A375 (cell line): Measurements from ENCODE around the gene GRIA3. TPM values are rescaled to one million over a fixed set of nuclear protein-coding genes. Genes with fewer than 3 reads are reported as not detected.

Source experiments
- total RNA-seq: library from RNA; depleted of rRNA; stranded (reverse); fragments of >200 nt; shearing (Covaris generic); gene quantifications from 2 replicates; pipeline ENCODE4 v1.2.3, GENCODE V29; 2014; rRNA removed

Gene GRIA3
- not detected in 2 replicates for total RNA-seq

GRCh38 chrX:123184219-123184865 is at the start of gene GRIA3:
Gene GRIA3 (plus strand): TSS chrX:123184278. CDS start chrX:123184536, 258 bp downstream.

